ENCODE measurements around the gene SHISA6. TPM values are rescaled to one million over a fixed set of nuclear protein-coding genes. Genes with fewer than 3 reads are reported as not detected.

SHISA6 gene
- total and polyA plus RNA-seq, 7 donors = 0.22 to 1.8 (median 0.40) TPM

GRCh38 chr17:11499881-11500280, 258.9 kb downstream of the SHISA6 start:
- Histone ChIP-seq H3K27me3 (ENCODE audit: insufficient read depth in 3 of 3, low read length in 2 of 3) (no peaks in the 10 kb centered on the region), H3K4me3 (no peak overlapping the region), H3K9me3 (no peaks in the 10 kb centered on the region), H3K36me3 (ENCODE audit: insufficient read depth in 1 of 2, low read depth in 1 of 2) (no peaks in the 10 kb centered on the region), H3K4me1 (no peaks in the 10 kb centered on the region), H3K27ac (no peak overlapping the region)
- no peak for ATAC-seq
- 75 to 84% (median 84%) methylated on average over 3 of the region's 3 CpGs for WGBS, 3 donors
- no peak for TF ChIP-seq CTCF (IDR thresholded peaks at IDR 0.05)
- intact Hi-C loops (cut with DNase I) = no loop called here
- DNase-seq = no peak

- H3K27me3 ChIP-seq (ENCODE audit: insufficient read depth in 3 of 3, low read length in 2 of 3) = no peaks in the 10 kb centered on the region
- no peaks in the 10 kb centered on the region for H3K9me3 ChIP-seq
- no peak overlapping the region for H3K4me3 ChIP-seq
- H3K4me1 ChIP-seq = no peaks in the 10 kb centered on the region
- no peak for TF ChIP-seq CTCF (IDR thresholded peaks at IDR 0.05)
- intact Hi-C loops (cut with DNase I) = no loop called here
- ATAC-seq (no peak), DNase-seq (no peak)
- 65 to 70% (median 70%) methylated on average over 9 of the region's 9 CpGs for WGBS, 3 donors
- no peak overlapping the region for H3K27ac ChIP-seq
- no peaks in the 10 kb centered on the region for H3K36me3 ChIP-seq (ENCODE audit: insufficient read depth in 1 of 2, low read depth in 1 of 2)
Measured at GRCh38 chr17:11503308-11504035, 262.5 kb downstream of the SHISA6 start.

- Histone ChIP-seq H3K27me3 (ENCODE audit: insufficient read depth in 3 of 3, low read length in 2 of 3) (no peaks in the 10 kb centered on the region), H3K27ac (no peak overlapping the region), H3K36me3 (ENCODE audit: insufficient read depth in 1 of 2, low read depth in 1 of 2) (no peaks in the 10 kb centered on the region), H3K9me3 (no peaks in the 10 kb centered on the region), H3K4me3 (no peak overlapping the region), H3K4me1 (no peaks in the 10 kb centered on the region)
- WGBS, 3 donors = 6 to 11% (median 9%) methylated on average over 4 of the region's 4 CpGs
- ATAC-seq (no peak), DNase-seq (no peak)
- no peak for TF ChIP-seq CTCF (IDR thresholded peaks at IDR 0.05)
- intact Hi-C loops (cut with DNase I) = no loop called here
Measured at GRCh38 chr17:11506635-11507034, 265.6 kb downstream of the SHISA6 start.

- Histone ChIP-seq H3K36me3 (ENCODE audit: insufficient read depth in 1 of 2, low read depth in 1 of 2) (no peaks in the 10 kb centered on the region), H3K4me3 (no peak overlapping the region), H3K4me1 (no peaks in the 10 kb centered on the region), H3K27ac (no peak overlapping the region), H3K9me3 (no peaks in the 10 kb centered on the region), H3K27me3 (ENCODE audit: insufficient read depth in 3 of 3, low read length in 2 of 3) (no peaks in the 10 kb centered on the region)
- TF ChIP-seq CTCF (IDR thresholded peaks at IDR 0.05) = no peak
- intact Hi-C loops (cut with DNase I) = no loop called here
- WGBS, 3 donors = 21 to 41% (median 33%) methylated on average over 4 of the region's 4 CpGs
- ATAC-seq (no peak), DNase-seq (no peak)
Measured at GRCh38 chr17:11511696-11512095, 270.7 kb downstream of the SHISA6 start.

- no peaks in the 10 kb centered on the region for H3K9me3 ChIP-seq
- 66 to 79% (median 78%) methylated on average over 2 of the region's 2 CpGs for WGBS, 3 donors
- no peak overlapping the region for H3K4me3 ChIP-seq
- H3K36me3 ChIP-seq (ENCODE audit: insufficient read depth in 1 of 2, low read depth in 1 of 2) = no peaks in the 10 kb centered on the region
- H3K27me3 ChIP-seq (ENCODE audit: insufficient read depth in 3 of 3, low read length in 2 of 3) = no peaks in the 10 kb centered on the region
- H3K4me1 ChIP-seq = no peaks in the 10 kb centered on the region
- H3K27ac ChIP-seq = no peak overlapping the region
- no peak for TF ChIP-seq CTCF (IDR thresholded peaks at IDR 0.05)
- ATAC-seq (no peak), DNase-seq (no peak)
- intact Hi-C loops (cut with DNase I) = no loop called here
Measured at GRCh38 chr17:11514565-11514964, 273.6 kb downstream of the SHISA6 start.
